NCI-H146 (cell line): ENCODE data around the gene BCL3.

ENCODE experiments used
- DNase-seq: peaks from one replicate; lab custom pipeline; 2025; lab: John Stamatoyannopoulos, UW

The BCL3 gene

DNA sequence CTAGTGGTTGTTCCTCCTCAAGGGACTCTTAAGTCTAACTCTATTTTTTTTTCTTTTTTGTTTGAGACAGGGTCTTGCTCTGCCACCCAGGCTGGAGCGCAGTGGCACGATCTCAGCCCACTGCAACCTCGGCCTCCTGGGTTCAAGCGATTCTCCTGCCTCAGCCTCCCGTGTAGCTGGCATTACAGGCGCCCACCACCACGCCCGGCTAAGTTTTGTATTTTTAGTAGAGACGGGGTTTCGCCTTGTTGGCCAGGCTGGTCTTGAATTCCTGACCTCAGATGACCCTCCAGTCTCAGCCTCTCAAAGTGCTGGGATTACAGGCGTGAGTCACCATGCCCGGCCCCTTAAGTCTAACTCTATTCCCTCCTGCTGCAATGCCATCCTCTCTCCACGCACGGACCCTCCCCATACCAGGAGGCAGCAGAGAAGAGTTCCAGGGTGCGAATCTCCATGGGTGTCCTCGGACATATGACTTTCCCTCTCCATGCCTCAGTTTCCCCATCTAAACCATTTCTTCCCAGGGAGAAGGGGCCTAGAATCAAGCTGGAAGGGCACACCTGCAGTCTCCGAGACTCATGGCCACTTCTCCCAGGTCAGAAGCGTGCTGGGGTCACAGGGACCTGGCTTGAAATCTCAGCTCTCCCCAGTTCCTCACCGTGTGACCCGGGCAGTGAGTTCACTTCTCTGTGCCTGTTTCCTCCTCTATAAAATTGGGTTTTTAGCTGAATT is 6.0 kb upstream of the BCL3 start:
- no peak for DNase-seq

DNA sequence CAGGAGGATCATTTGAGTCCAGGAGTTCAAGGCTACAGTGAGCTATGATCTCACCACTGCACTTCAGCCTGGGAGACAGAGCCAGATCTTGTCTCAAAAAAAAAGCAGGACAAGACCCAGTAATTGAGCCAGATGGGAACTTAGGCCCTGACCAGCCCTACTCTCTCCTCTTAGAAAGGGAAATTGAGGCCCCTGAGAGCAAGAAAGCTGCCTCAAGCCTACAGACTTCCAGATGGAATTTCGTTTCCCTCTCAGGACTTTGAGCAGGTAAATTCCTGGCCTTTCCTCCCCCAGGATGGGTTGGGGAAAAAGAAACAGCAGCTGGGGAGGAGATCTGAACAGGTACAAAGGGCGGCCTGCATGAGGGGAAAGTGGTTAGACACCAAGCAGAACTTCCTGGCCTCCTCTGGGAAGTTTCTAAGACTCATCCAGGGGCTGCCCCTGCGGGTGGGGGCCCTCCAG is 3.6 kb upstream of the BCL3 start:
- no peak for DNase-seq

DNA sequence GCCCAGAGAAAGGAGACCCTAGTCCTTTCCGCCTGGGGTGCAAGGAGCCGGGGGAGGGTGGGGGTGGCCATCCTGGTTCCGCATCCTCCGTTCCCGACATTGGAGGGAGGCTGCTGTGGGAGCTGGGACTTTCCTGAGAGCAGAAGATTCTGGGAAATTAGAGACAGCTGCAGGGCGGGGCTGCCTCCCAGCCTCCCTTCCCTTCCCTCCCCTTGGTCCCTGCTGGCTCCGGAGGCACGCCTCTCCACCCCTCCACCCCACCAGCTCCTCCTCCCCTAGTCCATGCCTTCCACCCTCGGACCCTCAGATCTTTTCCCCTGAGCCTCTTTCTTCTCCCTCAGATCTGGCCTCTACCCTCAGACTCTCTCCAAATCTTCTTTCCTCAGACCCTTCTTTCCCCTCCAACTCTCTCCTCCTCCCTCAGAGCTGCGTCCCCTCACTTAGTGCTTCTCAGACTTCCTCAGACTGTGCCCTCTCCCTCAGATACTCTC is 3.1 kb upstream of the BCL3 start:
- DNase-seq, result peak; percentile 17

DNA sequence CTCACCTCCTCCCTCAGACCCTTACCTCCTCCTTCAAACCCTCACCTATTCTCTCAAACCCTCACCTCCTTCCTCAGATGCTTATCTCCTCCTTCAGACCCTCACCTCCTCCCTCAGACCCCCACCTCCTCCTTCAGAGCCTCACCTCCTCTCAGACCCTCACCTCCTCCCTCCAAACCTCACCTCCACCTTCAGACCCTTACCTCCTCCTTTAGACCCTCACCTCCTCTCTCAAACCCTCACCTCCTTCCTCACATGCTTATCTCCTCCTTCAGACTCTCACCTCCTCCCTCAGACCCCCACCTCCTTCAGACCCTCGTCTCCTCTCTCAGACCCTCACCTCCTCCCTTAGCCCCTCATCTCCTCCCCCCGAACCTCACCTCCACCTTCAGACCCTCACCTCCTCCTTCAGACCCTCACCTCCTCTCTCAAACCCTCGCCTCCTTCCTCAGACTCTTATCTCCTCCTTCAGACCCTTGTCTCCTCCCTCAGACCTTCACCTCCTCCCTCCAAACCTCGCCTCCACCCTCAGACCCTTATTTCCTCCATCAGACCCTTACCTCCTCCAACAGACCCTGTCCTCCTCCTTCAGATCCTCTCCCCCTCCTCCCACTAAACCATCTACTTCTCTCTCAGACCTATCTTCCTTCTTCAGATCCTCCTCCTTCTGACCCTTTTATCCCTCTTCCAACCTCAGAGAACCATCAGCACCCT is 2.5 kb upstream of the BCL3 start:
- no peak for DNase-seq

DNA sequence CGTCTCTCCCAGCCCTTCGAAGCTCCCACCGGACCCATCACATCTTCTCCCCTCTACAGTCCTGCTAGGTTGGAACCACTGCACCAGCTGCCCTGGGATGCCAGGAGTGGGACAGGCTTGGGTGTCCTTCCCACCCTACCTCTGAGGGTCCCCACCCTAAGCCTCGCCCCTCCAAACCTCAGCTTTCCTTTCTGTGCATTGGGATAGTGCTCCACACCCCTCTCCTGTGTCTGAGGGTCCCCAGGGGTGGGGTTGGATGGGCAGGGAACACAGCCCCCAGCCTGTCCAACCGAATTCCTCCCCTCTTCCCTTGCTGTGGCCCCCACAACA is 1.9 kb upstream of the BCL3 start:
- DNase-seq, result no peak

DNA sequence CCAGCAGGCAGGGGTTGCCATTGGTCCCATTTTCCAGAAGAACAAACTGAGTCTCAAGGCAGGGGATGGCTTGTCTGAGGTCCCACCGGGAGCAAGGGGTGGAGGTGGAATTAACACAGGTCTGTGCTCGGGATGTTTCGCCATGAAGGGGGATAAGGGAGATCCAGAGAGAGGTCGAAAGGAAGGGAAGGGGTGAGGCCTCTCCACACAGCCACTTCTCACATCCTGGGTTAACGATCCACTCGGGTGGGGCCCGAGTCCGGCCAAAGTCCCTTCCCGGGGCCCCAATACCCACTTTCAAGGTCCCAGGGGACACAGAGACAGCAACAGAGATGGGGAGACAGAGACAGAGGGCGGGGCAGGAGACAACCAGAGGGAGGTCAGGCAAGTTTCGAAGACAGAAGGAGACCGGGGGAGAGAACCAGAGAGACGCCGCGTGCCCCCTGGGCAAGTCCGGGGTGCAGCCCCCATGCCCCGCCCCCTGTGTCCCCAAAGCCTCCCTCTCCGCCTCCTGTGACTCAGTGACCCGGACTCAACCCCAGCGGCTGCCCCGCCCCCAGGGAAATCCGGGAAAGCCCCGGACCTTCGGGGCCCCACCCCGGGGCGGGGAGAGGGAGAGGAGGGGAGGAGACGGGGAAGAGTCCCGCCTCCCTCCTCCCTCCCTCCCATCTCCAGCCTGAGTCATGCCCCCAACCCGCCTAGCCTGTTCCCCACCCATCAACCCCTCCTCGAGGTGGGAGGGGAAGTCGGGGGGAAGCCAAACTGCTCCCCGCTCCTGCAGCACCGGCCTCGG is 1.4 kb upstream of the BCL3 start:
- peak; percentile 80 for DNase-seq

DNA sequence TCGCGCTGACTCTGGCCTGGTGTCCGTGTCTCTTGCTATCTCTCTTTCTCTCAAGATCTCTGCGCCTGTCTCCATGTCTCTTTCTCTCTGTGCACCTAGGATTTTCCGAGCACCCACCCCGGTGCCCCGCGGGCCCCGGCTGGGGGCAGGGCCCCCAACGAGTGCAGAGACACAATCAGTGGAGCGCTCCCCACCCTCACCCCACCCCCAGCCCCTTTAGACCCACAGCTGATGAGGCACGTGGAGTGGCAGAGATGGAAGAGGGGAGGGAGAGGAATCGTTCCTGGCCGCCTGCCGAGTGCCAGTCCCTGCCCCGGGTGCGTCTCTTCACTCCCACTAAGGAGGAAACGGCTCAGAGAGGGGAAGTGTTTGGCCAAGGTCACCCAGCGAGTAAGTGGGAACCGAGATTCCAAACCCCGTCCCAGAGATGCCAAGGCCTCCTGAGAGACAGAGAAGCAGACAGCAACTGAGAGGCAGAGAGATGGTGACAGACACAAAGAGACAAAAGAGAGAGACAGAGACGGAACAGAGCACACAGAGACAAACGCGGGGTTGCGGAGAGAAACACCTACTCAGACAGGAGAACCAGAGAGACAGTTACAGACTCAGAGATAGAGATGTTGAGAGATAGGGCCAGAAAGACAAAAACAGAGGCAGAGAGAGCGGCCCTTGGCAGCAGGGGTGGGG is 626 bp upstream of the BCL3 start:
- peak; percentile 43 for DNase-seq

DNA sequence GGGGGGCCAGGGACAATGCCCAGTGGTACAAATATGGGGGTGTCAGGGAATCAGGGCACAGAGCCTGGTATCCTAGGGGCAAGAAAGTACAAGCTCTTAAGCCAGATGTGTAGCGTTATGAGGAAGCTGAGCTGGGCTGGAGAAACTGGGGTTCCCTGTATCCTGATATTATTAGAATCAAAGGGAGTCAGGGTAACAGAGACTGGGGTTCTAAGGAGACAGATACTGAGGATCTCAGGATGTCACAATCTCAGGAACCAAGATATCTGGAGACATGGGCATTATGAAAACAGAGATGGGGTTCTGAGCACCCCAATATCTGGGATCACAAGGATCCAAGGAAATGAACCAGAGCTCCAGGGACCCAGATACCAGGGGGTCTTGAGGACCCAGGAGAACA is 784 bp downstream of the BCL3 start:
- no peak for DNase-seq

DNA sequence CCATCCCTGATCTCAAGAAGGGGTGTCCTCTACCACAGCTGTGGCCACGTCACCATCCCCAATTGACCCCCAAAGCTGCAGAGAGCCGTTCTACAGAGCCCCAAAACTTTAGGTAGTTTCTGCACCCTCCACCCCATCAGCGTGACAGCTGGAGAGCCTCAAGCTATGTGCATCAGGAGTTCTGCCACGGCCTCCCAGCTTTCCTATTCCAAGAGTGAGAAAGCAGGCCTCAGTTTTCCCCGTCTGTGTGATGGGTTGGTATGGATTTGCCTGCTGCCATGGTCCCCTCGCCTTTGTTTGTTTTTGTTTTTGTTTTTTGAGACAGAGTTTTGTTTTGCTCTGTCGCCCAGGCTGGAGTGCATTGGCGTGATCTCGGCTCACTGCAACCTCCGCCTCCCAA is 1.5 kb downstream of the BCL3 start:
- DNase-seq, result no peak

DNA sequence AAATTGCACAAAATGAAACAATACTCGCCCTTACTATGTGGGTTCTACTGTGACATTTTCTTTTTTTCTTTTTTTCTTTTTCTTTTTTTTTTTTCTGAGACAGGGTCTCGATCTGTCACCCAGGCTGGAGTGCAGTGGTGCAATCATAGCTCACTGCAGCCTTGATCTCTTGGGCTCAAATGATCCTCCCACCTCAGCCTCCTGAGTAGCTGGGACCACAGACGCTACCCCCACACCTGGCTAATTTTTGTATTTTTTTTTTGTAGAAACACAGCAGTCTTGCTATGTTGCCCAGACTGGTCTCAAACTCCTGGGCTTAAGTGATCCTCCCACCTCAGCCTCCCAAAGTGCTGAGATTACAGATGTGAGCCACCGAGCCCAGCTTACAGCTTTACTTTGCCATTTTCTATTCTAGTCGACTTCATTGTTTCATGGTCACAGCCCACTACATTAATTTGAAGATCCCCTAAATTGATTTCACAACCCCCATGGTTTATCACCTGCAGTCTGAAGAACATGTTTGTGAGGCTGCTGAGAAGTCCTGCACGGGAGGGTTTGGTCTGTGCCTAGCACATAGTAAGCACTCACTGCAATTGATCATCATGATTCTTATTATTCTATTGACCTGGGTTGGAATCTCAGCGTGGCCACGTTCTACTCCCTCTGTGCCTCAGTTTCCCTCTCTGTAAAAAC is 3.8 kb downstream of the BCL3 start:
- no peak for DNase-seq

DNA sequence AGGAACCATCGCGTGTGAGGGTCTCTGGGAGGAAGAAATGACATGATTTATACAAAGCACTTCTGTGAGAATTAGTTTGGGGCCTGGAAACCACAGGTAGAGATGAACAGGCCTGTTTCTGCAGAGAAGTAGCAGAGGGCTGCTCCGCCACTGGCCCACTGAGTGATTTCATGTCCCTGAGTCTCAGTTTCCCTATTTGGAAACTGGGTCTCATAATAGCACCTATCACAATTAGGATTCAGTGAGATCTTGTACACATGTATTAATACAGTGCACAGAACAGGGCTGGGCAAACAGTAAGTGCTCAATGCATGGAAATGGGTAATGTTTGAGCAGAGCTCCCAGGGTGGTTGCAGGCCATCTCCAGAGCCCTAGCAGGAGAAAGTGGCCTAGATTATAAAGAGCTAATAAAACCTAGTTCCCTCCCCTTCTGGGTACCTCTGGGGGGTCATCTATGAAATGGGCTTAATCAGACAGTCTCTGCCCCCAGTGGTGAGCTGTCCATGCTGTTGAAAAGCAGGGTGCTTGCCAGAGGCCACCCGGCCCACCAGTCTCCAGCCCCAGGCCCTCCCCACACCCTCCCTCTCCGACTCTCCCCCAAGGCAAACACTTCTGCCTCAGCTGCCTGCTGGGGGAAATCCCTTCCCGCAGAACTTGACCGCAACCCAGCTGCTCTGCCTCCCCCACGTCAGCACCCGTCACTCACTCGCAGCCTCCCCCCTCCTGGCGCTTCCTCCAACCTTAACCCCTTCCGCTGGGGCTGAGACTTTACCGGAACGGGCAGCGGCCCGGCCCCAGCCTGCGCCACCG is 4.5 kb downstream of the BCL3 start:
- no peak for DNase-seq

DNA sequence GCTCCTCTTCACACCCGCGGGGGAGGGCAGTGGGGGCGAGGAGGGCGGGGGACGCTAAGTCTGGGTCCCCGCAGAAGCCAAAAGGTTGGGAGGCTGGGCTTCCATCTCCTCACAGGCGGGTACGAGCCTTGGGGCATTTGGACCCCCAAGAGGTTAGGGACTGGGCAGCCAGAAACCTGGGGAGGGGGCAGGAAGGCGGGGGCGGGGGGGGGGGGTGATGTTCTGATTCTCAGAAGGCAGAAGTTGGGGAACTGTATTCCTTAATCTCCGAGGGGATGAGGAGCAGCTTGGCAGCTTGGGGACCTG is 5.1 kb downstream of the BCL3 start:
- no peak for DNase-seq

DNA sequence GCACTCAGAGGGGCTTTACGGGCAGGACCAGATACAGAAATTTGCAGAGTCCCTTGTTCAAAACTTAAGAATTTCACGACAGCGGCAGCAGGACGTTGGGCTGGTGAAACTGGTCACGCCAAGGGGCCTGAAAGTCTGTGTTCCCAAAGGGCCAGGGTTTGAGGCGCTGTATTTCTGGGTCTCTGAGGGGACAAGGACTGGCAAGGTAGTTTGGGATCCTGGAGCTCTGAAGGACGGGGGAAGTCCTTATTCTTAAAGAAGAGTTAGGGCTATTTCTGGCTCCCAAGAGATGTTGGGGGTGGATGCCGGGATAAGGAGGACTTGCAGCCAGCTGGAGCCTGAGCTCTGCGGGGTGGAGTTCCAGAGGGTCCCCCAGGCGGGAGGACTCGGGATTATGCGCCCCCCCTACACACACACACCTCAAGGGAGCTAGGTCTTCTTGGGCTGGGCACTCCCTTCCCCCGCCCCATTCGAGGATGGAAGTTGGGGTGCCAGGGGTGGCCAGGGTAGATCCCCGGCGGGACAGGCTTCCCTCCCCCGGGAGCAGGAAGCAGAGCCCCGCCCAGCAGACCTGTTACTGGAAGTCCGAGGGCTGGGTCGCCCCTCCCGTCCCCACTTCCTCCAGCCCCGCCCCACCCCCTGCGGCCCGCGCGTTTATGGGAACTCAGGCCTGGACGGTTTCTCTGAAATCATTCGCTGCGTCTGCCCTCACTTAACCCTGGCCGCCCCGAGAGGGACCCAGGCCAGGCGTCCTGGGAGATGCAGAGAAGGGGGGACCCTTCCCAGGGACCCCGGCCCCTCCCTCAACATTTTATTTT is 5.6 kb downstream of the BCL3 start:
- no peak for DNase-seq

DNA sequence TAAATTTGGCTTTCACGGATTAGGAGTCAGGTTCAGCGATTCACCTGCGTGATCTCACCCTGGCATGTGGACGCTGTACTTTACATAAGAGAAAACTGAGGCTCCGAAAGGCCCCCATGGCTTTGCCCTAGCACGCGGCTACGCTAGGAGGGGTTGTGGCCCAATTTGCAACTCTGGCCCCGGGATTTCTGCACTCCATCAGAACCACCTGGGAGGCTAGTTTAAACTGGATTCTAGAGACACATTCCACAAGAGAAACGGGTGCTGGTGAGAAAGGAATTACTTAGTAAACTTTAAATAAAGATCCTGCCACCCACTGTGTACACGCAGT is 6.2 kb downstream of the BCL3 start:
- DNase-seq, result no peak

DNA sequence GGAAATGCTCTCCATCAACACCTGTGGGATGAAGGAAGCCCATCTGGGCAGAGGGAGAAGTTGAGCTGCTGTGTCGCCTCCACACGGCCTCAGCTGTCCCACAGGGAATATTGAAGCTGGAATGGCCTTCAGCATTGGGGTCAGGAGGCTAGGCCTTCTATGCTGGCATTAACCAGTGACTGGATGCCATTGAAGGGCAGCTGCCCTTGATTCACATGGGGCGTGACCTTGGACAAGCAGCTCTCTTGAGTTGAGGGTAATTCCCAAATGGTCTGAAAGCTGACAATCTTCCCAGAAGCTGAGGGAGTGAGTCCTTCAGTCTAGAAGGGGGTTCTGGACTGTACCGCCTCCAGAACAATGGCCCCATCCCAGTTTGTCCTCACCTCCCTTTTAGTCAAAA is 6.7 kb downstream of the BCL3 start:
- no peak for DNase-seq

DNA sequence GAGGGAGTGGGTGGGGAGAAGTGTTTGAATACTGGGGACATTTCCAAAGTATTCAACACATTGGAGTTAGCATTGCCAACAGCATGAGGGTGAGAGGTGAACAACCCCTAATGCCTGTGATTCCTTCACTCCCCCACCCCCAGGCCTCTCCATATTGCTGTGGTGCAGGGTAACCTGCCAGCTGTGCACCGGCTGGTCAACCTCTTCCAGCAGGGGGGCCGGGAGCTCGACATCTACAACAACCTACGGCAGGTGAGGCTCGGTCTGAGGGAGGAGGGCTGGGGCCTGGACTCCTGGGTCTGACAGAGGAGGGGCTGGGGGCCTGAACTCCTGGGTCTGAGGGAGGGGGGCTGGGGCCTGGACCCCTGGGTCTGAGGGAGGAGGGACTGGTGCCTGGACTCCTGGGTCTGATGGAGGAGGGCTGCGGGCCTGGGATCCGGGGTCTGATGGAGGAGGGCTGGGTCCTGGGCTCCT is 7.6 kb downstream of the BCL3 start:
- no peak for DNase-seq

DNA sequence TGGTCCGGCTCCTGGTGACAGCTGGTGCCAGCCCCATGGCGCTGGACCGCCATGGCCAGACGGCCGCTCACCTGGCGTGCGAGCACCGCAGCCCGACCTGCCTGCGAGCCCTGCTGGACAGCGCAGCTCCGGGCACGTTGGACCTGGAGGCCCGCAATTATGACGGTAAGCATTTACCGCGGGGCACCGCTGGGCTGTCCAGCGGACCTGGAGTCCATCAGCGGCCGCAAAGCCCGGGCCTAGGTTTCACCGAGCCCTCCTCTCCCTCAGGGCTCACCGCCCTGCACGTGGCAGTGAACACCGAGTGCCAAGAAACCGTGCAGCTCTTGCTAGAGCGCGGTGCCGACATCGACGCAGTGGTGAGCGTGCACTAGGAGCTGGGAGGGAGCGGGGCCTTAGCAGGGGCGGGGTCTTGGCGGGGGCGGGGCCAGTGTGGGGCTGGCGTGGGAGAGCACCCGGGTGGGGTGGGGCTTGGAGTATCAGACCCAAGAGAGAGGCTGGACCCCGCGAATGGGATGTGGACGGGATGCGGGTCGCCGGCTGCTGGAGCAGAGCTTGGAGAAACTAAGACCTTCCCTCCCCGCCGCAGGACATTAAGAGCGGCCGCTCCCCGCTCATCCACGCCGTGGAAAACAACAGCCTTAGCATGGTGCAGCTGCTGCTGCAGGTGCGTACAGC is 8.7 kb downstream of the BCL3 start:
- DNase-seq, result no peak

DNA sequence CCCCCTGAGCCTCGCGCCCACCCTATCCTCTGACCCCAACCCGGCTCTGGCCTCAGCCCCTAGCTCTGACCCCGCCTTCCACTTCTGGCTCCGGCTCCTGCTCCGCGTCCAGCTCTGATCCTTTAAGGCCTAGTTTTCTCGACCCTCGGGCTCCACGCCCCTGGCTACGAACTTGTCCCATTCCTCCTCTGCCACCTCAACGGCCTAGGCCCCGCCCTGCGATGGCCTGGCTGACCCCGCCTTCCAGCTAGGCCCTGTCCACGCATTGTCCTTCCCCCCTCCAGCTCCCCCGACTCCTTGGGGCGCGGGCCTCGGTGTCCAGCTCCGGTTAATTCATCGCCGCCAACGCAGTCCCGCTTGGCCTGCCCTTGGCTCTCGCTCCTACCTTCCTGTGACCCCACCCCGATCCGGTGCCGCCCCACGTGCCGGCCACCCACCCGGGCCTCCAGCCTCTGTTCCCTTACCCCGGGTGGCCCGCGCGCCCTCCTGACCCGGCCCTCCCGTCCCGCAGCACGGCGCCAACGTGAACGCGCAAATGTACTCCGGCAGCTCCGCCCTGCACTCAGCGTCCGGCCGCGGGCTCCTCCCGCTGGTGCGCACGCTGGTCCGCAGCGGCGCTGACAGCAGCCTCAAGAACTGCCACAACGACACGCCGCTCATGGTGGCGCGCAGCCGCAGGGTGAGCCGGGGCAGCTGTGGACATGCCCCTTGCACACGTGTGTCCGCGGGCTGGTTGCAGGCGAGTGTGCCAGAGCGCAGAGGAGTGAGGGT is 9.4 kb downstream of the BCL3 start:
- no peak for DNase-seq

DNA sequence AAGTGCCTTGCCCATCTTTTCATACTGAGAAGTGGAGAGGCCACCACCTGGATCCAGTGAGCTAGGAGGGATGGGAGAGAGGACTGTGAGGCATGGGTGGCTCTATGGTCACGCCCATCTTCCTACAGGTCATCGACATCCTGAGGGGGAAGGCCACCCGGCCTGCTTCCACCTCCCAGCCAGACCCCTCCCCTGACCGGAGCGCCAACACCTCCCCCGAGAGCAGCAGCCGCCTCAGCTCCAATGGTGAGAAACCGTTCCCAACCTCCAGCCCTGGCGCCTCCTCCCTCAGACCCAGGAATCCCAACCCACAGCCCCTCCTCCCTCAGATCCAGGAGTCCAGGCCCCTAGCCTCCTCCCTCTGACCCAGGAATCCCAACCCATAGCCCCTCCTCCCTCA is 10.1 kb downstream of the BCL3 start:
- no peak for DNase-seq
